ENCODE measurements around the gene PSMD5. TPM values are rescaled to one million over a fixed set of nuclear protein-coding genes. Genes with fewer than 3 reads are reported as not detected.

Gene PSMD5
- total and polyA plus RNA-seq, 9 of the 15 experiments (the other 6 are each of a cell fraction or from before 2014, with no cell fraction given), result 46.4 to 148 (median 76.3) TPM

DNA sequence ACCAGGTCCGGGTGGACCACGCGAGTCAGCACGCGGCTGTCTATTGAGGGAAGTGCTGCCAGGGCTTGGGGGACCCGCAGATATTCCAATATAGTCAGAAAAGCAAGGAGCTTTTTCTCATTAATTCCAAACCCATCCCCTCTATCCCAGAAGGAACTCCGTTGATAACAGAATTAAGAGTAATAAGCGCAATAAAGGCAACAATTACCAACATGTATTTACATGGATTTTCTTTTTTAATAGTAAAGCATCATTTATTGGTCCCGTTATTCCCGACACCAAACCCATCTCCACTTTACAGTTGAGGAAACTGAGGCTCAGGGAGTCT is 26.6 kb upstream of the PSMD5 start:
- WGBS (ENCODE audit: insufficient coverage, low coverage, missing lambda C conversion rate), result 25% methylated on average over 10 of the region's 10 CpGs
- TSS peak; percentile 99 for BruUV-seq (replicated peaks)
- Histone ChIP-seq H3K27ac (ENCODE audit: extremely low read depth, low read depth, low read length) (peak overlapping the region; percentile 76), H2AFZ (ENCODE audit: low read depth, low read length) (peak overlapping the region; percentile 91), H3K4me3 (peak overlapping the region; percentile 41), H4K20me1 (replicated peaks; ENCODE audit: control insufficient read depth, insufficient read depth, low read length) (no peaks in the 10 kb centered on the region), H3K9me3 (replicated peaks; ENCODE audit: control insufficient read depth, insufficient read depth, low read depth, low read length) (no peaks in the 10 kb centered on the region), H3K27me3 (ENCODE audit: control insufficient read depth in 2 of 2, insufficient read depth in 2 of 2, low read length in 2 of 2) (no peaks in the 10 kb centered on the region), H3K4me2 (ENCODE audit: insufficient read depth, low read length) (peak overlapping the region; percentile 89), H3K9me1 (ENCODE audit: control insufficient read depth, insufficient read depth, low read length) (peaks cover 8% of the 10 kb centered on the region), H3K36me3 (ENCODE audit: control insufficient read depth, insufficient read depth, low read length) (peaks cover 88% of the 10 kb centered on the region), H3K4me1 (replicated peaks in 1 of 2; ENCODE audit: control insufficient read depth in 2 of 2, insufficient read depth in 2 of 2, low read length in 2 of 2) (peaks cover 18 to 28% of the 10 kb centered on the region in 2 experiments), H3K9ac (ENCODE audit: insufficient read depth in 1 of 2, low read depth in 2 of 2, low read length in 2 of 2) (peak overlapping the region; percentile 49 to 89), H3K79me2 (ENCODE audit: control insufficient read depth, insufficient read depth, low read length) (peaks cover 31% of the 10 kb centered on the region)
- ATAC-seq, result no peak
- ChIA-PET CTCF (ENCODE audit: low intra/inter-chr PET ratio) (interaction anchor here (0.7 kb wide), 1 partner anchor 1381 kb away, joined by 3 read pairs; no protein-coding TSS in a partner anchor), POLR2A (interaction anchor here (0.8 to 15.5 kb wide), 10 partner anchors 10 to 76 kb away, joined by 4 to 464 read pairs (median 6); partner anchors contain the start of genes FBXW2, PHF19 and PSMD5)
- no peak for DNase-seq (ENCODE audit: extremely low read depth in 1 of 4, low spot score in 3 of 4)
- TF ChIP-seq HNRNPH1 (optimal IDR thresholded peaks at IDR 0.05; ENCODE audit: low read depth, low read length) (no peak), ZNF551 (CRISPR knock-in tag; IDR thresholded peaks at IDR 0.05) (no peak), STAT6 (CRISPR knock-in tag; IDR thresholded peaks at IDR 0.05) (peak; percentile 21; the same call in 1 of the 2 replicates), SMAD1 (IDR thresholded peaks at IDR 0.05; ENCODE audit: low read depth, low read length, partially characterized antibody) (peak; percentile 11), E2F1 (CRISPR knock-in tag; IDR thresholded peaks at IDR 0.05) (peak; percentile 70; the same call in 1 of the 2 replicates)
- in situ Hi-C loops (cut with MboI) (no loop called here), intact Hi-C loops (cut with micrococcal nuclease) (loop anchor here (1.0 to 10.0 kb wide), 4 partner anchors 8 to 255 kb away; partner anchors contain the start of gene PHF19)
- no peak for FAIRE-seq
